Spleen (tissue), 11 donors: ENCODE measurements around the gene PAPPA2. TPM values are rescaled to one million over a fixed set of nuclear protein-coding genes. Genes with fewer than 3 reads are reported as not detected.

Source experiments
- DNase-seq: peaks from one replicate; pipeline ENCODE4 v3.0.0-alpha.2; 2020
- H3K27ac ChIP-seq, 8 donors: fragments of 200-600 bp; sonication (generic) in 7 of 8; 1 replicate in 4 of 8; 2 replicates in 4 of 8; pipeline versions ENCODE4 v1.5.0 to v1.8.0; 2016 to 2021; ENCODE audit warnings: inconsistent platforms in 4 of 8, mild to moderate bottlenecking in 4 of 8, moderate library complexity in 1 of 8
- H3K27me3 ChIP-seq, 7 donors: fragments of 200-600 bp; sonication (generic) in 6 of 7; replicated peaks in 1 of 7; 1 replicate in 4 of 7; 2 replicates in 3 of 7; pipeline versions ENCODE4 v1.5.0 to v1.8.0; 2016 to 2021; ENCODE audit warnings: inconsistent platforms in 3 of 7, mild to moderate bottlenecking in 1 of 7
- H3K36me3 ChIP-seq, 6 donors: fragments of 200-600 bp; sonication (generic) in 5 of 6; 1 replicate in 4 of 6; 2 replicates in 2 of 6; pipeline versions ENCODE4 v1.5.0 to v1.8.0; 2016 to 2021; ENCODE audit warnings: inconsistent platforms in 2 of 6
- H3K4me1 ChIP-seq, 6 donors: fragments of 200-600 bp; sonication (generic) in 5 of 6; 1 replicate in 3 of 6; 2 replicates in 3 of 6; pipeline versions ENCODE4 v1.5.0 to v1.8.0; 2016 to 2021; ENCODE audit warnings: inconsistent platforms in 3 of 6
- H3K4me3 ChIP-seq, 8 donors: fragments of 200-600 bp; sonication (generic) in 7 of 8; 1 replicate in 4 of 8; 2 replicates in 4 of 8; pipeline versions ENCODE4 v1.5.0 to v1.8.0; 2016 to 2021; ENCODE audit warnings: inconsistent platforms in 4 of 8, mild to moderate bottlenecking in 4 of 8, moderate library complexity in 2 of 8
- H3K9me3 ChIP-seq, 8 donors: fragments of 200-600 bp; sonication (generic) in 7 of 8; 1 replicate in 4 of 8; 2 replicates in 4 of 8; pipeline versions ENCODE4 v1.5.0 to v1.8.0; 2016 to 2021; ENCODE audit warnings: inconsistent platforms in 4 of 8
- POLR2A ChIP-seq, 3 donors: fragments of 450-650 bp; IDR thresholded peaks; one replicate each; pipeline ENCODE4 v1.5.1; 2017; ENCODE audit warnings: antibody characterized with exemption in 3 of 3, mild to moderate bottlenecking in 1 of 3
- POLR2AphosphoS5 ChIP-seq, 3 donors: sonication (generic); formaldehyde crosslinking; IDR thresholded peaks; one replicate each; pipeline ENCODE4 v1.5.1; 2017; ENCODE audit warnings: antibody characterized with exemption in 3 of 3
- WGBS, 5 donors: extraction: QIAGEN DNeasy Blood & Tissue Kit in 3 of 5; methylation state at CpG; one replicate each; pipeline versions ENCODE4 v1.1.5 to v1.1.7; 2013 to 2018; 5-methylcytosine and 5-hydroxymethylcytosine counted together
- intact Hi-C: fragments of 100-400 bp; cut with DNase I; formaldehyde crosslinking; loops from one replicate; pipeline ENCODE4 v1.15.0; 2023; ENCODE audit warnings: low total_unique reads
- polyA plus RNA-seq, 3 donors: library from polyadenylated mRNA; stranded (reverse); fragments of 200-250 nt; gene quantifications; one replicate each; pipeline ENCODE4 v1.2.1, GENCODE V29; 2013
- total RNA-seq, 7 donors: library from RNA; depleted of rRNA in 3 of 7; stranded (reverse); fragments of >200 nt in 3 of 7; fragmentation: NEBNext Ultra II Directional in 4 of 7; extraction: Animal tissue kit (Norgen Biotek cat#: 25700) in 4 of 7; gene quantifications; one replicate each; pipeline versions ENCODE4 v1.1.0 to v1.2.1, GENCODE V29; 2016 to 2021
- TF ChIP-seq, protein P1 (sequence below), 11 experiments: fragments of 200-600 bp in 7 of 11; fragments of 450-650 bp in 4 of 11; sonication (generic) in 4 of 11; IDR thresholded peaks in 8 of 11; conservative IDR thresholded peaks in 3 of 11; 1 replicate in 7 of 11; 2 replicates in 4 of 11; pipeline versions ENCODE4 v1.4.0 to v1.8.0; 2016 to 2021; ENCODE audit warnings: antibody characterized with exemption in 11 of 11, inconsistent platforms in 4 of 11, mild to moderate bottlenecking in 1 of 11
- donor health status: healthy with polysubstance abuse.
- donor health status: DM: no; HTN: no; CAD: no; lungs with moderate emphysema.
- donor health status: DM: no; HTN: no; CAD: no.
- donor health status: Bipolar disorder and iron deficiency.
- donor health status: healthy.
- donor health status: DM: no; HTN: no; CAD: no.
- donor health status: DM: yes; HTN: yes; CAD: no.

The PAPPA2 gene
- total and polyA plus RNA-seq, 10 donors, result 0.02 to 0.76 (median 0.06) TPM; not detected in 3

DNA sequence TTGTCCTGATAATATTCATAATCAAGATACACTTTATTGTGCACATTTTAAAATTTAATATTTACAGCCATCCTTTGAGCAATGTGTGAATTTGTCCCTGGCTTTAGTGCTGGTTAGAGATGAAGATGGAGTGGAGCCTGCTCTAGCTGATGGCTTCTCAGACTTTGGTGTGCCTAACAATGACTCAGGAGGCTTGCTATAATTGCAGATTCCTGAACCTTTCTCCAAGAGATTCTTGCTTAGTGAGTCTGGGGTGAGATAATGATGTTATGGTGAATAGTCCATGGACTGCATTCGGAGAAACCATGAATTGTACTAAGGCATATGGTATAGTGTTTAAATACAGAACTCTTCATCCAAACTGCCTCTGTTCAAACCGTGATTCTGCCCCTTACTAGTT is 307.1 kb downstream of the PAPPA2 start:
- Histone ChIP-seq H3K4me1 (no peaks in the 10 kb centered on the region), H3K27me3 (peaks cover 0 to 4% (median 0%) of the 10 kb centered on the region in 7 donors), H3K9me3 (no peaks in the 10 kb centered on the region), H3K4me3 (no peak overlapping the region), H3K27ac (no peak overlapping the region), H3K36me3 (no peaks in the 10 kb centered on the region)
- no peak for DNase-seq
- TF ChIP-seq POLR2A (IDR thresholded peaks at IDR 0.05) (no peak), POLR2AphosphoS5 (IDR thresholded peaks at IDR 0.05) (no peak)
- TF ChIP-seq, protein P1, sequence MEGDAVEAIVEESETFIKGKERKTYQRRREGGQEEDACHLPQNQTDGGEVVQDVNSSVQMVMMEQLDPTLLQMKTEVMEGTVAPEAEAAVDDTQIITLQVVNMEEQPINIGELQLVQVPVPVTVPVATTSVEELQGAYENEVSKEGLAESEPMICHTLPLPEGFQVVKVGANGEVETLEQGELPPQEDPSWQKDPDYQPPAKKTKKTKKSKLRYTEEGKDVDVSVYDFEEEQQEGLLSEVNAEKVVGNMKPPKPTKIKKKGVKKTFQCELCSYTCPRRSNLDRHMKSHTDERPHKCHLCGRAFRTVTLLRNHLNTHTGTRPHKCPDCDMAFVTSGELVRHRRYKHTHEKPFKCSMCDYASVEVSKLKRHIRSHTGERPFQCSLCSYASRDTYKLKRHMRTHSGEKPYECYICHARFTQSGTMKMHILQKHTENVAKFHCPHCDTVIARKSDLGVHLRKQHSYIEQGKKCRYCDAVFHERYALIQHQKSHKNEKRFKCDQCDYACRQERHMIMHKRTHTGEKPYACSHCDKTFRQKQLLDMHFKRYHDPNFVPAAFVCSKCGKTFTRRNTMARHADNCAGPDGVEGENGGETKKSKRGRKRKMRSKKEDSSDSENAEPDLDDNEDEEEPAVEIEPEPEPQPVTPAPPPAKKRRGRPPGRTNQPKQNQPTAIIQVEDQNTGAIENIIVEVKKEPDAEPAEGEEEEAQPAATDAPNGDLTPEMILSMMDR (IDR thresholded peaks at IDR 0.05 in 8 of 11, conservative IDR thresholded peaks at IDR 0.05 in 3 of 11), result no peak
- intact Hi-C loops, result no loop called here
- WGBS, 5 donors, result 72 to 95% (median 85%) methylated on average over 2 of the region's 2 CpGs

GRCh38 chr1:176773038-176773437 is 310.1 kb downstream of the PAPPA2 start:
- 41 to 48% (median 46%) methylated on average over 4 of the region's 4 CpGs for WGBS, 5 donors
- no peak for TF ChIP-seq POLR2A (IDR thresholded peaks at IDR 0.05)
- TF ChIP-seq, protein P1 (IDR thresholded peaks at IDR 0.05 in 8 of 11, conservative IDR thresholded peaks at IDR 0.05 in 3 of 11), result no peak
- no peak for TF ChIP-seq POLR2AphosphoS5 (IDR thresholded peaks at IDR 0.05)
- DNase-seq, result no peak

DNA sequence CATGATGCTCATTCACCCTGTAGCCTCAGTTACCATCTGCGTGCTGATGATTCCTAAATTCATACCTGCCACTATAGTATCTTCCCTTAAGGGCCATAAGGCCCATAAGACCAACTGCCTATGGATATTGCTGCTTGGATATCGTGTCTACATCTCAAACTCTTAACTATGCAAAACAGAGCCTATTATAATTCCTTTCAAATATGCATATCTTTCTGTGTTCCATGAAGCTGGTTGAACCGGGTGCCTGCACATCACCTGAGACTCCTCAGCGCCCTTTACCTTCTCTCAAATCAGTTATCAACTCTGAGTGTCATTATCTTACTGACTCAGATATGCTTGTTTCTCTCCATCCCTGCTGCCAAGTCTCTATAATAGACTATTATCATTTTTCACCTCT is 311.2 kb downstream of the PAPPA2 start:
- intact Hi-C loops, result no loop called here
- H3K9me3 ChIP-seq, result no peaks in the 10 kb centered on the region
- no peak overlapping the region for H3K27ac ChIP-seq
- no peak for DNase-seq
- H3K27me3 ChIP-seq, result no peaks in the 10 kb centered on the region
- TF ChIP-seq POLR2A (IDR thresholded peaks at IDR 0.05) (no peak), POLR2AphosphoS5 (IDR thresholded peaks at IDR 0.05) (no peak)
- TF ChIP-seq, protein P1 (IDR thresholded peaks at IDR 0.05 in 8 of 11, conservative IDR thresholded peaks at IDR 0.05 in 3 of 11), result no peak
- 51 to 86% (median 61%) methylated on average over 4 of the region's 4 CpGs for WGBS, 5 donors
- H3K4me3 ChIP-seq, result no peak overlapping the region
- H3K36me3 ChIP-seq, result no peaks in the 10 kb centered on the region
- no peaks in the 10 kb centered on the region for H3K4me1 ChIP-seq

More at GRCh38 chr1:176773038-176773437, 310.1 kb downstream of the PAPPA2 start:
- Histone ChIP-seq H3K9me3 (no peaks in the 10 kb centered on the region), H3K27me3 (peaks cover 0 to under 1% (median 0%) of the 10 kb centered on the region in 7 donors), H3K4me3 (no peak overlapping the region), H3K27ac (no peak overlapping the region), H3K4me1 (no peaks in the 10 kb centered on the region), H3K36me3 (no peaks in the 10 kb centered on the region)
- intact Hi-C loops, result no loop called here

DNA sequence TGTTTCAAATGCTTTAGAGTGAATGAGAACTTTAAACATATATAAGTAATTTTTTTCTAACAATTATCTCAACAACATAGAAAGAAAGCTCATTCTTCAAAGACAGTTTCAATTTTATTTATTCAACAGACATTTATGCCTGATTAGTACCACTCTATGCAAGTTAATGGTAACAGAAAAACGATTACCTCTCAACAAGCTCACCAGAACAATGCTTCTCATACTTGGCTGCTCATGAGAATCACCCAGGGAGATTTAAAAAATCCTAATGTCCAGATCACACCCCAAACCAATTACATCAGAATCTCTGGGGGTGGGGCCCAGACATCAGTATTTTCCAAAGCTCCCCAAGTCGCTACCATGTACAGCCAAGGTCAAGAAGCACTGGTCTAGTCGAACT is 312.4 kb downstream of the PAPPA2 start:
- no peak for DNase-seq
- 64 to 79% (median 70%) methylated on average over 3 of the region's 3 CpGs for WGBS, 5 donors
- Histone ChIP-seq H3K4me3 (no peak overlapping the region), H3K27me3 (no peaks in the 10 kb centered on the region), H3K36me3 (no peaks in the 10 kb centered on the region), H3K27ac (no peak overlapping the region), H3K9me3 (no peaks in the 10 kb centered on the region), H3K4me1 (no peaks in the 10 kb centered on the region)
- intact Hi-C loops, result no loop called here
- TF ChIP-seq POLR2AphosphoS5 (IDR thresholded peaks at IDR 0.05) (no peak), POLR2A (IDR thresholded peaks at IDR 0.05) (no peak)
- TF ChIP-seq, protein P1 (IDR thresholded peaks at IDR 0.05 in 8 of 11, conservative IDR thresholded peaks at IDR 0.05 in 3 of 11), result no peak
